Femur (tissue), 1 donor: ENCODE data around the gene GGT6.
"Not testable (repeated sequence)": the region's sequence is repeated elsewhere in the genome, so short reads cannot be mapped to it uniquely, and the experiment has no call there.

Experiments used
- DNase-seq: peaks from one replicate; pipeline ENCODE4 v3.0.0-alpha.2; 2017

Gene GGT6

DNA sequence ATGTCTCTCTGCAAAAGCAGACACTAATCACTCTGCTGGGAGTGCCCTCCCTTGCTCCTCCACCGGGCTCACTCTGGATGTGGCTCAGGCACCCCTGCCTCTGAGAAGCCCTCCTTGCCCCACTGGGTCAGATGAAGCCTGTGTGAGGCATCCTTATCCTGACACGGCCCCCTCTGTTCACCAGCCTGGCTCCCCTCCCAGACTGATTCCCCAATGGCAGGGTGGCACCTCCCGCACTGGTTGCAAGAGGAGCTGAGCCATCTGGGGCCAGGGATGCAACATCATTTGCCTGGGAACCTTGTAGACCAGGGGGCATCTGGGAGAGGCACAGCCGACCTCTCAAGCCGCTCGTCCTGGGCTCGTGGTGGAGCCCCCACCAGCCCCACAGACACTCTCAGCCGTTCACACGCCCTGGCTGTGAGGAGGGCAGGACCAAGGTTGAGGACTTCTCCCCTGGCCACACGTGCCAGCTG is 30.6 kb upstream of the GGT6 start:
- no peak for DNase-seq

DNA sequence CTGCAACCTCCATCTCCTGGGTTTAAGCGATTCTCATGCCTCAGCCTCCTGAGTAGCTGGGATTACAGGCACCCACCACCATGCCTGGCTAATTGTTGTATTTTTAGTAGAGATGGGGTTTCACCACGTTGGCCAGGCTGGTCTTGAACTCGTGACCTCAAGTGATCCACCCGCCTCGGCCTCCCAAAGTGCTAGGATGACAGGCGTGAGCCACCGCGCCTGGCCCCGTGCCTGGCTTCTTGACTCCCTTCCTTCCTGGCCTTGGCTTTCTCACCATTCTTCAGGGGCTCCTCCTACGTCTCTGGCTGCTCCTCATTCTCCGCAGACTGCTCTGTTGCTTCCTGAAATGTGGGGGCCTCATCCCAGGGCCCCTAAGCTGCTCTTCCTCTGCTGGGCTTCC is 29.7 kb upstream of the GGT6 start:
- not testable (repeated sequence) for DNase-seq

DNA sequence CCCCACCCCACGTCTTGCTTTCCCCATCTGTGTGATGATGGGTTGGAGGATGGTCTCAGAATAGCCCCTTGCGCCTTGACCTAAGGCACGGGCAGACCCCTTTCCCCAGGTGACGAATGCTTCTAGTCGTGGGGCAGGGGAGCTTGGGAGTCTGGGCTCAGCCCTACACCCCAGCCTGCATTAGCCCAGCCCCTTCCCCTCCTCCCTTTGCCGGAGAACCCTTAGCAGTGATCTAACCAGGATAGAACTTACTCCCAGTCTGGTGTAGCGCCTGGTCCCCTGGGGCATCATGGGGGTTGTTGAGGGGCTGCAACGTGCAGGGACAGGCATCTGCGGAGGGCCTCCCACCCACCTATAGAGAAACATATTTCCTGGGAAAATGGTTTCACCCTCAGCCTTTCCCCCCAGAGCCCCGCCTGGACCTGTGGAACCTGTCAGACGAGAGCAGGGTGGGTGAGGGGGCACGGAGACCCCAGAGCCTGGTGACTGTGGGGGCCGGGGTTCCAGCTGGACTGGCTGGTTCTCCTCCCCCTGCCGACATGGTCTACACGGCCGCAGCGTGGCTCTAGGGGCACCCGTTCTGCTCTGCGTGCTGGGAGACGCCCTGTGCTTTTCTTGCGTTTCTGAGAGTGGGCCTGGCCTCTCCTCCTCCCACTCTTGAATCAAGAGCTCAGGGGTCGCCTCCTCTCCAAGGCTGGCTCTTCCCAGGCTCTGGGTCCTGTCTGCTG is 28.7 kb upstream of the GGT6 start:
- DNase-seq: no peak

- no peak for DNase-seq
Measured at GRCh38 chr17:4588391-4588790, 28.0 kb upstream of the GGT6 start.

DNA sequence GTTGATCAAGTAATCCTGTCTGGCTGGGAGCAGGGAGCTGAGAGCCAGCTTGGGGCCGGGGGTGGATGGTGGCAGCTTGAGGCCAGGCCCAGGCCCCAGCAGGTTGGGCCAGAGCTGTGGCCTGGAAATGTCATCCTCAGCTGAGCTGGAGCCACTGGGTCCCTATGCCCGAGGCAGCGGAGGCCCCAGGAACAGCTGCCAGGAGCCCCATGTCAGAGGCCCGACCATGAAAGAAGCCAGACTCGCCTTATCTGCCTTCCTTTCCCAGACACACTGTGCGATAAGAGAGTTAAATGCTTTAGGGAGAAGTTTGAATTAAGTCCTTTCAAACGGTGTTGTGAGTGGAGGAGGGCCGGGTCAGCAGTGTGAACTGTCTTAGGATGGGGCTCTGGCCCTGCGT is 27.4 kb upstream of the GGT6 start:
- DNase-seq: no peak

DNA sequence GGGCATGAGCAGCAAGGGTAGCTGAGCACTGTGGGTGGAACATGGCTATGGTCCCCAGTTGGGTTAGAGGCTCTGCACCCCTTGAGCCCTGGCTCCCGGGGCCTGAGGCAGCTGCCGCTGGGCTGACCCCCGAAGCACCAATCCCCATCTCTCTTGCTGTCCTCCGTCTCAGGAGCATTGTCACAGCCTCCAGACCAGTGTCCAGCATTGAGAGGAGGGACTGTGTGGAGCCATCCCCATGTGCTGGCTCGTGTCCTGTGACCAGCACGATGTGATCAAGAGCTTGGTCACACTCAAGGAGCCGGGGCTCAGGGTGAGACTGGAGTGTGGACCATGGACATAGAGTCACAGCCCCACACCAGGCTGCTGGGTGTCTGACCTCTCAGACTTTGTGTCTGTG is 26.8 kb upstream of the GGT6 start:
- no peak for DNase-seq

DNA sequence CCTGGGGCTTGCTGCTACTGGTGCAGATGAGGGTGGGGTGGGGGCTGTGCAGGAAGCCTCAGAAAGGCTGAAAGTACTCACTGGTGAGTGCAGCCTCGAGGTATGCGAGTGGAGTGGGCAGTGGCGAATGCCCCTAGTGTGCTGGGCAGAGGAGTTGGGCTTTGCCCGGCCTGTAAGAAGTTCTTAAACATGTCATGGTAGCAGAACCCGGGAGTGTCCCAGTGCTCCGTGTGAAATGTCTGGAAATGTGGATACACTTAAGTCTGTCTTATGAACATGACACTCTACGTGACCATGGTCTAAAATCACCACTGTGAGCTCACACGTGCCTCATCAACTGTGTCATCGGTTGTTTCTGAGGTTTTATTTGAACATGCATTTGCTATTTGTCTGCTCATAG is 25.7 kb upstream of the GGT6 start:
- DNase-seq: no peak

- DNase-seq: no peak
Measured at GRCh38 chr17:4585638-4585994, 25.2 kb upstream of the GGT6 start.

DNA sequence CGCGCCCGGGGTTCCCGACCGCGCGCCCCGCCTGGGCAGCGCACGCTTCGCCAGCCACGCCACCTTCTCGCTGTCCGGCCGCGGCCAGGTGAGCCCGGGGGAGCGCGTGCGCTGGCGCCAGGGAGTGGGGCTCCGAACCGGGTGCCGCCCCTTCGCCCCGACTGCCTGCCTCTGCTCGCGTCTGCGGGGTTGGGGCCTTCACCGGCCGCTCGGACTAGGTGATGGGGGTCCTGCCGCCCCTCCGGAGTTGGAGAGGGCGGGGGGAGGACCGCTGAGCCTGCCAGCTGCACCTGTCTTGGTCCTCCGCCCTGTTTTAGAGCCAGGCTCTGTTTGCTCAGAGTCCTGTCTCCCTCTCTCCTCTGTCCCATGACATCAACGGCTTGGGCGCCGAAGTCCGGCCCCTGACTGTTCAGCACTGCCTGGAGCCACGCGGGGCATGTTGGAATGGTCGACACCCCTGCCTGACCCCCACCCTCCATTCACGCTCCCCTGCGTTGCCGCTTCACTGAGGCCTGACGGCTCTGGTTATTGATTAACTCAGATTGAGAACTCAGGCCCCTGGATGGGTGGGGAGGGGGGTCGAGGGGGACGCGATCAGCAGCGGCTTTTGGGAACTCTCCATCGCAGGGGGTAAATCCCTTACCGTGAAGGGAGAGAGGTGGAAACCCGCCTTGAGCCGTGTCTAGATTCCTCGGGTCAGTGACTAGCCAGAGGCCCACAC is 24.7 kb upstream of the GGT6 start:
- no peak for DNase-seq

- DNase-seq: peak; percentile 71
Measured at GRCh38 chr17:4584101-4584916, 23.9 kb upstream of the GGT6 start, which contains the start of gene SMTNL2. Gene SMTNL2, plus strand, starts transcription at chr17:4584529. Its CDS starts 77 bp downstream, at chr17:4584606.

DNA sequence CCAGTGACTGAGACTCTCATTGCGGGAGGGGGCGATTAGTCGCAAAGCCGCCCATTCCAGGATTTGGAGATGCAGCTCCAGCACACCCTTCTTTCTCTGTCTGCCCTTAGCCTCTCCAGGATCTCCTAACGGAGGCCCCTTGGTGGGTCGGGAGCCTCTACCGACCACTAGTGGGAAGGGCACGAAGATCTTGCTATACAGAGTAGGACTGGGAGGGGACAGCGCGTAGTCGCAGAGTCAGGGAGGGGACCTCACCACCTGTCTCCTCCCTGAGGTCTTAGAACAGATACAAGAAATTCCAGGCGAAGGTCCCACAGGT is 23.4 kb upstream of the GGT6 start:
- no peak for DNase-seq

GRCh38 chr17:4583206-4583605 is 22.8 kb upstream of the GGT6 start:
- DNase-seq: no peak

GRCh38 chr17:4582691-4583090 is 22.3 kb upstream of the GGT6 start:
- no peak for DNase-seq

GRCh38 chr17:4582101-4582501 is 21.7 kb upstream of the GGT6 start:
- DNase-seq: no peak

DNA sequence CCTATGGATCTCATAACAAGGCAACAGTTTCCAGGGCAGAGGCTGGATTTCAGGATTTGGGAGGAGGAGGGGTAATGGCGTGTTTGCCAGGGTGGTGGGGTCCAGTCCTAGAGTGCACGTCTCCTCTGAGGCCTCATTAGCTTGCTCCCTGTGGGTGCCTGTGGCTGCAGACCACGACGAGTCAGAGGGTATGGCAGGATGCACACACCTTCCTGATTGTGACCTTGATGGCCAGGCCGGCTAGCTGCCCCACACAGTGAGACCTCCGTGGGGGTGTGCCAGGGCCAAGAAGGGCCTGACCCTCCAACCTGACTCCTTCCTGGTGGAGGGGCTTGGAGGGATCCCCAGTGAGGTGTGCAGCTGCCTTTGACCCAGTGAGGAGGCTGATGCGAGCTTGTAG is 19.9 kb upstream of the GGT6 start:
- no peak for DNase-seq

- DNase-seq: no peak
Measured at GRCh38 chr17:4579678-4580077, 19.3 kb upstream of the GGT6 start.

- DNase-seq: not testable (repeated sequence)
Measured at GRCh38 chr17:4578349-4578748, 18.0 kb upstream of the GGT6 start.

DNA sequence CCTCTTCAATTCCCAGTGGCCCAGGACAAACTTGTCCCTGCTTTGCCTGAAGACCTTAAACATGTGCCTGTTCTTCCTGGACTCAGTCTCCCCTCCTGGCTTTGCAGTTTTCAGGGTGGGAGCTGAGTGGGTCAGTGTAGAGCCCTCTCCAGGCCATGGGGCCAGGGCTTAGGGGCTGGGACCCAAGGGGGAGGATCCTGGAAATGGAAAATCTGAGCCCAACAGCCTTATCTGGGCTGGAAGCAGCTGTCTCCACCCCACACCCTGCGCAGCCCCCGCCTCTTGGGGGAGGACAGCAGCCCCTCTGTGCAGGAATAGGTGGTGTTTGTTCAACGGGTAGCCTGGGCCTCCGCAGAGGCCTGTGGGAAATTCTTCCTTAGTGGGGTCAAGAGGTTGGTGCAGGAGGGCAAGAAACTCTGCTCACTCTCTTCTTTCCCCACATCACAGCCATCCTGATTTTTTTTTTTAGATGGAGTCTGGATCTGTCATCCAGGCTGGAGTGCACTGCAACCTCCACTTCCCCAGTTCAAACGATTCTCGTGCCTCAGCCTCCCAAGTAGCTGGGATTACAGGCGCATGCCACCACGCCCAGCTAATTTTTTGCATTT is 17.1 kb upstream of the GGT6 start:
- peak; percentile 19 for DNase-seq

GRCh38 chr17:4576729-4577322 is 16.4 kb upstream of the GGT6 start:
- DNase-seq: peak; percentile 65

DNA sequence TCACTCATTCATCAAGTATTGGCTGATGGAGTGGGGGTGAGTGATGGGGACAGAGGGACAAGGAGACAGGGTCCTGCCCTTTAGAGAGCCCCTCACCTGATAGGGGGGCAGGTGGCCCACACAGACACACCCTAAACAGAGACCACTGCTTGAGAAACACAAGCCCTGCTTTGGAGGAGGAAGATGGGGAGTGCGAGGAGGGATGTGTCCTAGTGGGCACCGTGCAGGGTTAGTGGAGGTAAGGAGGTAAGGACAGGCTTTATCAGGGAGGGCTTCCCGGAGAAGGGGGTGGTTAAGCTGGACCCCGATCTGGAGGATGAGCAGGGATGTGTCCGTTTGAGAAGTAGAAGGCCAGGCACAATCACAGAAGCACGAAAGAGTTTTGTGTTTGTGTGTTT is 15.8 kb upstream of the GGT6 start:
- no peak for DNase-seq

- DNase-seq: no peak
Measured at GRCh38 chr17:4574448-4575045, 14.2 kb upstream of the GGT6 start.

DNA sequence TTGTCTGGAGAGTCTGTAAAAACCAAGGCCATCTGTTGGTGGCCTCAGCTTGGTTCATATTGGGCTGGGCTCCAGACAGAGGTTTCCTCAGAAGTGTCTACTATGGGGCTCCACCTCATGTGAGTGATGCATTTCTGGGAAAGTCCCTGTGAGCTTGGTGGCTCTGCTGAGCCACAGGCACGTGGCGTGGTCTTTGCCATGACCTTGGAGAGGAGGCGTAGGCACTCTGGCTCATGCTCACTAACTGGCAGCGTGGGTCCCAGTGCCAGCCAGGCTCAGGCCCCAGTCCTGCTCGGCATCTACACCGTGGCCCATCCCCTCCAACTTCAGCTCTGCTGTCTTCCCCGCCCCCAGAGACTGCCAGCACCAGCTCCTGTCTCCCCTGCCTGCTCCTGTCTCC is 13.3 kb upstream of the GGT6 start:
- no peak for DNase-seq

- DNase-seq: no peak
Measured at GRCh38 chr17:4573115-4573514, 12.7 kb upstream of the GGT6 start.
